Measurements from ENCODE around the gene TLR6. TPM values are rescaled to one million over a fixed set of nuclear protein-coding genes. Genes with fewer than 3 reads are reported as not detected.
"Not testable (repeated sequence)": the region's sequence is repeated elsewhere in the genome, so short reads cannot be mapped to it uniquely, and the experiment has no call there.

Gene TLR6
- total RNA-seq, 1 donor: 9.2 TPM

GRCh38 chr4:38819569-38819968 is 37.0 kb downstream of the TLR6 start:
- H3K4me1 ChIP-seq (ENCODE audit: insufficient read depth, low read length): peaks cover 47% of the 10 kb centered on the region

GRCh38 chr4:38818441-38818976 is 38.1 kb downstream of the TLR6 start:
- H3K4me1 ChIP-seq (ENCODE audit: insufficient read depth, low read length): peaks cover 52% of the 10 kb centered on the region
- H3K9me3 ChIP-seq (ENCODE audit: low read depth, low read length): no peaks in the 10 kb centered on the region
- no peaks in the 10 kb centered on the region for H3K27me3 ChIP-seq (ENCODE audit: insufficient read depth, low read length)
- H3K4me3 ChIP-seq (ENCODE audit: low read length): no peak overlapping the region

More at GRCh38 chr4:38819569-38819968, 37.0 kb downstream of the TLR6 start:
- Histone ChIP-seq H3K4me3 (ENCODE audit: low read length) (no peak overlapping the region), H3K9me3 (ENCODE audit: low read depth, low read length) (no peaks in the 10 kb centered on the region), H3K27me3 (ENCODE audit: insufficient read depth, low read length) (no peaks in the 10 kb centered on the region)

- Histone ChIP-seq H3K27me3 (ENCODE audit: insufficient read depth, low read length) (no peaks in the 10 kb centered on the region), H3K4me3 (ENCODE audit: low read length) (no peak overlapping the region), H3K4me1 (ENCODE audit: insufficient read depth, low read length) (peaks cover 59% of the 10 kb centered on the region), H3K9me3 (ENCODE audit: low read depth, low read length) (no peaks in the 10 kb centered on the region)
Observed at GRCh38 chr4:38815885-38816782, 40.5 kb downstream of the TLR6 start.

GRCh38 chr4:38814386-38814785 is 42.2 kb downstream of the TLR6 start:
- Histone ChIP-seq H3K9me3 (ENCODE audit: low read depth, low read length) (no peaks in the 10 kb centered on the region), H3K4me3 (ENCODE audit: low read length) (no peak overlapping the region), H3K4me1 (ENCODE audit: insufficient read depth, low read length) (peaks cover 53% of the 10 kb centered on the region), H3K27me3 (ENCODE audit: insufficient read depth, low read length) (no peaks in the 10 kb centered on the region)

- Histone ChIP-seq H3K4me3 (ENCODE audit: low read length) (no peak overlapping the region), H3K9me3 (ENCODE audit: low read depth, low read length) (no peaks in the 10 kb centered on the region), H3K27me3 (ENCODE audit: insufficient read depth, low read length) (no peaks in the 10 kb centered on the region), H3K4me1 (ENCODE audit: insufficient read depth, low read length) (peaks cover 39% of the 10 kb centered on the region)
Observed at GRCh38 chr4:38811297-38811696, 45.3 kb downstream of the TLR6 start.

- H3K9me3 ChIP-seq (ENCODE audit: low read depth, low read length); H3K27me3 ChIP-seq (ENCODE audit: insufficient read depth, low read length); H3K4me3 ChIP-seq (ENCODE audit: low read length): not testable (repeated sequence)
- H3K4me1 ChIP-seq (ENCODE audit: insufficient read depth, low read length): peaks cover 34% of the 10 kb centered on the region
Observed at GRCh38 chr4:38807462-38807861, 49.2 kb downstream of the TLR6 start.

- H3K4me1 ChIP-seq (ENCODE audit: insufficient read depth, low read length): peaks cover 46% of the 10 kb centered on the region
- H3K27me3 ChIP-seq (ENCODE audit: insufficient read depth, low read length); H3K4me3 ChIP-seq (ENCODE audit: low read length); H3K9me3 ChIP-seq (ENCODE audit: low read depth, low read length): not testable (repeated sequence)
Observed at GRCh38 chr4:38806251-38806650, 50.4 kb downstream of the TLR6 start.

GRCh38 chr4:38805530-38806145 is 51.0 kb downstream of the TLR6 start:
- H3K27me3 ChIP-seq (ENCODE audit: insufficient read depth, low read length): no peaks in the 10 kb centered on the region
- H3K4me3 ChIP-seq (ENCODE audit: low read length): peak overlapping the region; percentile 65
- no peaks in the 10 kb centered on the region for H3K9me3 ChIP-seq (ENCODE audit: low read depth, low read length)
- H3K4me1 ChIP-seq (ENCODE audit: insufficient read depth, low read length): peaks cover 51% of the 10 kb centered on the region

- H3K27me3 ChIP-seq (ENCODE audit: insufficient read depth, low read length): no peaks in the 10 kb centered on the region
- peak within 1 kb of the TSS; percentile 65 for H3K4me3 ChIP-seq (ENCODE audit: low read length)
- peaks cover 52% of the 10 kb centered on the region for H3K4me1 ChIP-seq (ENCODE audit: insufficient read depth, low read length)
- H3K9me3 ChIP-seq (ENCODE audit: low read depth, low read length): no peaks in the 10 kb centered on the region
Observed at GRCh38 chr4:38804654-38805295, 51.8 kb downstream of the TLR6 start, which contains the start of gene TLR1. TSS of gene TLR1 (minus strand) at chr4:38804791. CDS start at chr4:38798831, 5,960 bp downstream.

GRCh38 chr4:38803833-38804653 is 52.6 kb downstream of the TLR6 start:
- peaks cover 52% of the 10 kb centered on the region for H3K4me1 ChIP-seq (ENCODE audit: insufficient read depth, low read length)
- H3K27me3 ChIP-seq (ENCODE audit: insufficient read depth, low read length): no peaks in the 10 kb centered on the region
- peaks cover 7% of the 10 kb centered on the region for H3K9me3 ChIP-seq (ENCODE audit: low read depth, low read length)
- H3K4me3 ChIP-seq (ENCODE audit: low read length): peak overlapping the region; percentile 65

GRCh38 chr4:38802561-38803355 is 53.9 kb downstream of the TLR6 start:
- H3K4me1 ChIP-seq (ENCODE audit: insufficient read depth, low read length): peaks cover 52% of the 10 kb centered on the region
- H3K27me3 ChIP-seq (ENCODE audit: insufficient read depth, low read length): no peaks in the 10 kb centered on the region
- H3K4me3 ChIP-seq (ENCODE audit: low read length): peak overlapping the region; percentile 65
- peaks cover 20% of the 10 kb centered on the region for H3K9me3 ChIP-seq (ENCODE audit: low read depth, low read length)

GRCh38 chr4:38800961-38801450 is 55.6 kb downstream of the TLR6 start:
- Histone ChIP-seq H3K4me1 (ENCODE audit: insufficient read depth, low read length) (peaks cover 43% of the 10 kb centered on the region), H3K9me3 (ENCODE audit: low read depth, low read length) (peaks cover 28% of the 10 kb centered on the region), H3K4me3 (ENCODE audit: low read length) (peak overlapping the region; percentile 65), H3K27me3 (ENCODE audit: insufficient read depth, low read length) (no peaks in the 10 kb centered on the region)

GRCh38 chr4:38800366-38800765 is 56.3 kb downstream of the TLR6 start:
- H3K9me3 ChIP-seq (ENCODE audit: low read depth, low read length): peaks cover 28% of the 10 kb centered on the region
- H3K27me3 ChIP-seq (ENCODE audit: insufficient read depth, low read length): no peaks in the 10 kb centered on the region
- H3K4me3 ChIP-seq (ENCODE audit: low read length): peak overlapping the region; percentile 15
- H3K4me1 ChIP-seq (ENCODE audit: insufficient read depth, low read length): peaks cover 37% of the 10 kb centered on the region

Data from mononuclear cell (primary cell).